Neuron (in vitro differentiated cells): ENCODE data around the gene DGLUCY.
"Not testable (repeated sequence)": the region's sequence is repeated elsewhere in the genome, so short reads cannot be mapped to it uniquely, and the experiment has no call there.

Experiments used
- H2AFZ ChIP-seq: one replicate; pipeline ENCODE4 v1.6.1; 2013; ENCODE audit warnings: low read depth, mild to moderate bottlenecking, inconsistent platforms, low read length, moderate library complexity
- H3K27me3 ChIP-seq: one replicate; pipeline ENCODE4 v1.6.1; 2013; ENCODE audit warnings: low read length; ENCODE audit not compliant: insufficient read depth
- H3K36me3 ChIP-seq: one replicate; pipeline ENCODE4 v1.6.1; 2013; ENCODE audit warnings: low read length; ENCODE audit not compliant: insufficient read depth
- H3K4me1 ChIP-seq: one replicate; pipeline ENCODE4 v1.6.1; 2013; ENCODE audit warnings: low read length; ENCODE audit not compliant: insufficient read depth
- H3K4me3 ChIP-seq: 2 replicates; pipeline ENCODE4 v1.5.1; 2013; ENCODE audit warnings: mild to moderate bottlenecking, low read length, moderate library complexity
- H3K9me3 ChIP-seq: one replicate; pipeline ENCODE4 v1.6.1; 2013; ENCODE audit warnings: low read length

The DGLUCY gene

GRCh38 chr14:91115986-91116770 lies 2.3 kb downstream of the DGLUCY start:
- H3K4me3 ChIP-seq = no peak overlapping the region
- no peak overlapping the region for H2AFZ ChIP-seq
- H3K36me3 ChIP-seq = no peaks in the 10 kb centered on the region
- H3K4me1 ChIP-seq = peaks cover 17% of the 10 kb centered on the region
- H3K27me3 ChIP-seq = no peaks in the 10 kb centered on the region
- peaks cover 2% of the 10 kb centered on the region for H3K9me3 ChIP-seq

GRCh38 chr14:91116913-91117588 lies 3.2 kb downstream of the DGLUCY start:
- Histone ChIP-seq H3K27me3 (no peaks in the 10 kb centered on the region), H3K4me1 (peaks cover 17% of the 10 kb centered on the region), H3K36me3 (no peaks in the 10 kb centered on the region), H3K4me3 (no peak overlapping the region), H2AFZ (no peak overlapping the region), H3K9me3 (peaks cover 2% of the 10 kb centered on the region)

DNA sequence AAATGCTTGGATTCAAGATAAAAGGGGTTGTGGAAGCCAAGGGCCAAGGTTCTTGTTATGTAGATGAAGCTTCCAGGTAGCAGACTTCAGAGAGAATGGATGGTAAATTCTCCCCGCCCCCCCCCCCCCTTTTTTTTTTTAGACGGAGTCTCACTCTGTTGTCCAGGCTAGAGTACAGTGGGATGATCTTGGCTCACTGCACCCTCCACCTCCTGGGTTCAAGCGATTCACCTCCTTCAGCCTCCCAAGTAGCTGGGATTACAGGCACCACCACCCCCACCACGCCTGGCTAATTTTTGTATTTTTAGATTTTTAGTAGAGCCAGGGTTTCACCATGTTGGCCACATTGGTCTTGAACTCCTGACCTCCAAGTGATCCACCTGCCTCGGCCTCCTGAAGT lies 4.1 kb downstream of the DGLUCY start:
- no peaks in the 10 kb centered on the region for H3K36me3 ChIP-seq
- H3K27me3 ChIP-seq = no peaks in the 10 kb centered on the region
- no peak overlapping the region for H3K4me3 ChIP-seq

DNA sequence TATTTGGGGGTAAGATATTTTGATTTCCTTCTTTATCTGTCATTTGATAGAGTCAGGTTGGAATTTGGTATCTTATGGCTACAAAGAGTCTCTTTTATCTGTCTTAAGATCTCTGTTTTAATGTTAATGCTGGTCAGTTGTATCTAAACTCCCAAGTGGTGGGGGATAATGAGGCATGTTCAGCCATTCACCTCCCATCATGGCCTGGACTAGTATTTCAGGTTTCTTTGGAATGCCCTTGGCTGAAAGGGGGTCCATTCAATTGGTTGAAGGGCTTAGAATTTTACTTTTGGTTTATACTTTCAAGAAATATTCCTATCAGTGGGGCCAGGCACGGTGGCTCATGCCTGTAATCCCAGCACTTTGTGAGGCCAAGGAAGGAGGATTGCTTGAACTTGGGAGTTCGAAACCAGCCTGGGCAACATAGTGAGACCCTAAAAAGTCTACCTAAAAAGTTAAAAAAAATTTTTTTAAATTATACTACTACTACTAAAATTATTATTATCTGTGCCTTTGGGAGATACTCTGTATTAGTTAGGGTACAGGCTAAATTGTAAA lies 4.7 kb downstream of the DGLUCY start:
- H3K36me3 ChIP-seq = no peaks in the 10 kb centered on the region
- H3K4me1 ChIP-seq = peaks cover 12% of the 10 kb centered on the region
- no peak overlapping the region for H3K4me3 ChIP-seq
- no peak overlapping the region for H2AFZ ChIP-seq
- peaks cover 2% of the 10 kb centered on the region for H3K9me3 ChIP-seq
- H3K27me3 ChIP-seq = no peaks in the 10 kb centered on the region

More for the DNA sequence above, 4.1 kb downstream of the DGLUCY start:
- Histone ChIP-seq H3K4me1 (peaks cover 17% of the 10 kb centered on the region), H3K9me3 (peaks cover 2% of the 10 kb centered on the region), H2AFZ (no peak overlapping the region)

- H3K4me3 ChIP-seq = no peak overlapping the region
- H3K4me1 ChIP-seq = peaks cover 5% of the 10 kb centered on the region
- H2AFZ ChIP-seq = no peak overlapping the region
Observed at GRCh38 chr14:91119556-91120311, 5.9 kb downstream of the DGLUCY start.

GRCh38 chr14:91123201-91123600 lies 9.3 kb downstream of the DGLUCY start:
- Histone ChIP-seq H2AFZ (no peak overlapping the region), H3K27me3 (no peaks in the 10 kb centered on the region), H3K36me3 (no peaks in the 10 kb centered on the region), H3K4me3 (no peak overlapping the region), H3K4me1 (no peaks in the 10 kb centered on the region), H3K9me3 (peaks cover 8% of the 10 kb centered on the region)

More at GRCh38 chr14:91119556-91120311, 5.9 kb downstream of the DGLUCY start:
- Histone ChIP-seq H3K27me3 (no peaks in the 10 kb centered on the region), H3K36me3 (no peaks in the 10 kb centered on the region), H3K9me3 (peaks cover 2% of the 10 kb centered on the region)

GRCh38 chr14:91124406-91125270 lies 10.8 kb downstream of the DGLUCY start:
- not testable (repeated sequence) for H3K36me3 ChIP-seq

DNA sequence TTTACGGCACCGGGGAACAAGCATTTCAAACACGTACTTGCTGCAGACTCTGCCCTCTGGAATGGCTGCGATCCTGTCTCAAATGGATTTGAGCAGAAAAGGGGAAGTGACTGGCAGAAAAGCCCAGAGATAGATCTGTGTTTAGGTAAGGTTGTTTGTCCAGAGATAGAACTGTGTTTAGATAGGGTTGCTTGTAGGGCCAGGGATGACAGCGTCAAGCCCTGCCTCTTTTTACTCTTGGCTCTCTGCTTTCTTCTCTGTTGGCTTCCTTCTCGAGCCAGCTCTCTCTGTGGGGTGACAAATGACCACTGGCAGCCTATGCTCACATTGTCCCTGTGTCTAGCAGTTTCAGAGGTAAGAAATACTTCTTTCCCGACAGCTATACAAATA lies 11.4 kb downstream of the DGLUCY start:
- no peaks in the 10 kb centered on the region for H3K27me3 ChIP-seq
- H3K9me3 ChIP-seq = peaks cover 6% of the 10 kb centered on the region
- H3K4me3 ChIP-seq = no peak overlapping the region
- H3K36me3 ChIP-seq = no peaks in the 10 kb centered on the region
- no peak overlapping the region for H2AFZ ChIP-seq
- no peaks in the 10 kb centered on the region for H3K4me1 ChIP-seq

More at GRCh38 chr14:91124406-91125270, 10.8 kb downstream of the DGLUCY start:
- not testable (repeated sequence) for H3K4me3 ChIP-seq, H3K27me3 ChIP-seq, H3K4me1 ChIP-seq, H2AFZ ChIP-seq, H3K9me3 ChIP-seq

DNA sequence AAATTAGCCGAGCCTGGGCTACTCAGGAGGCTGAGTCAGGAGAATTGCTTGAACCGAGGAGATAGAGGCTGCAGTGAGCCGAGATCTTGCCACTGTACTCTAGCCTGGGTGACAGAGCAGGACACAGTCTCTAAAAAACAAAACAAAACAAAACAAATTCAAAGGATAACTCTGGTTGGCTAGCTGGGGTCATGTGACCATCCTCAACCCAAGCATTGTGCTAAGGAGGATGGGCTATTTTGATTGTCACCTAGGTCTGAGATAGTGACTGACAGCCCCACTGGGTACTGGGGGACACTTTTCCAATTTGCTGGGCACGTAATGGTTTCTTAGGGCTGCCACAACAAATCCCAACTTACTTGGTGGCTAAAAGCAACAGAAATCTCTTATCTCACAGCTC lies 11.9 kb downstream of the DGLUCY start:
- H2AFZ ChIP-seq = no peak overlapping the region
- no peak overlapping the region for H3K4me3 ChIP-seq
- H3K27me3 ChIP-seq = no peaks in the 10 kb centered on the region
- H3K9me3 ChIP-seq = peaks cover 6% of the 10 kb centered on the region
- no peaks in the 10 kb centered on the region for H3K36me3 ChIP-seq
- H3K4me1 ChIP-seq = no peaks in the 10 kb centered on the region

DNA sequence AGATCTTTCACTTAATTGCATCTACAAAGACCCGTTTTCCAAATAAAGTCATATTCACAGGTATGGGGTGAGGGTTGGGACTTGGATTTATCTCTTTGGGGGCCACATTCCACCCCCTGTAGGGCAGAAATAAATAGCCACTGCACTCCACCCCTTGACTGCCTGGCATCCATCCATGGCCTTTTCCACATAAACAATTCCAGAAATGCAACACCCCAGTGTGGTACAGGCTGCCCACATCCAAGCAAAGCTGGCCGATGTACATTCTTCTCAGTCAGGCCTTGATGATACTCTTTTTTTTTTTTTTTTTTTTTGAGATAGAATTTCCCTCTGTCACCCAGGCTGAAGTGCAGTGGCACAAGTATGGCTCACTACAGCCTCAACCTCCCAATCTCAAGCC lies 12.9 kb downstream of the DGLUCY start:
- no peak overlapping the region for H2AFZ ChIP-seq
- H3K27me3 ChIP-seq = no peaks in the 10 kb centered on the region
- no peak overlapping the region for H3K4me3 ChIP-seq
- no peaks in the 10 kb centered on the region for H3K4me1 ChIP-seq
- peaks cover 6% of the 10 kb centered on the region for H3K9me3 ChIP-seq
- no peaks in the 10 kb centered on the region for H3K36me3 ChIP-seq

- H3K4me3 ChIP-seq = no peak overlapping the region
- H3K27me3 ChIP-seq = no peaks in the 10 kb centered on the region
- no peak overlapping the region for H2AFZ ChIP-seq
- peaks cover 6% of the 10 kb centered on the region for H3K9me3 ChIP-seq
- H3K36me3 ChIP-seq = no peaks in the 10 kb centered on the region
- no peaks in the 10 kb centered on the region for H3K4me1 ChIP-seq
Observed at GRCh38 chr14:91127401-91127801, 13.5 kb downstream of the DGLUCY start.

GRCh38 chr14:91127924-91128323 lies 14.1 kb downstream of the DGLUCY start:
- H3K4me3 ChIP-seq = no peak overlapping the region
- no peaks in the 10 kb centered on the region for H3K27me3 ChIP-seq
- H3K9me3 ChIP-seq = peaks cover 6% of the 10 kb centered on the region
- H3K4me1 ChIP-seq = no peaks in the 10 kb centered on the region
- H3K36me3 ChIP-seq = no peaks in the 10 kb centered on the region
- no peak overlapping the region for H2AFZ ChIP-seq
